Measurements from ENCODE around the gene FOXL1. TPM values are rescaled to one million over a fixed set of nuclear protein-coding genes. Genes with fewer than 3 reads are reported as not detected.

Gene FOXL1
- total and polyA plus RNA-seq, 2 of the 13 experiments (the other 11 are each of a cell fraction or from before 2014, with no cell fraction given), result not detected

- no peak for TF ChIP-seq KIAA2018 (CRISPR knock-in tag; IDR thresholded peaks at IDR 0.05; ENCODE audit: borderline replicate concordance)
- TF ChIP-seq KDM4B (CRISPR knock-in tag; IDR thresholded peaks at IDR 0.05), result no peak
Measured at GRCh38 chr16:86620184-86620583, 41.8 kb downstream of the FOXL1 start (continued).

- H3K4me3 ChIP-seq (replicated peaks in 1 of 3; ENCODE audit: insufficient read depth in 1 of 3, low read depth in 2 of 3, low read length in 3 of 3), result no peak overlapping the region
- ChIA-PET CTCF (ENCODE audit: low intra/inter-chr PET ratio, low total read pairs) (no interaction called here), POLR2A (no interaction called here)
- no peak for ATAC-seq
- H3K4me1 ChIP-seq (ENCODE audit: insufficient read depth, low read length), result no peaks in the 10 kb centered on the region
- no peaks in the 10 kb centered on the region for H4K20me1 ChIP-seq (ENCODE audit: insufficient read depth, low read length)
- BruUV-seq (replicated peaks), result no TSS peak
- intact Hi-C loops (cut with micrococcal nuclease; ENCODE audit: unreplicated experiment) (no loop called here), in situ Hi-C loops (cut with HindIII; ENCODE audit: extremely low pct_ligation_motif_present, low pct_unique_long_range_greater_than_20kb) (no loop called here)
- H3K9ac ChIP-seq (ENCODE audit: insufficient read depth, low read depth, low read length), result no peak overlapping the region
- WGBS (ENCODE audit: low lambda C conversion rate), result 48% methylated on average over 10 of the region's 10 CpGs
- H3K4me2 ChIP-seq (ENCODE audit: low read depth, low read length), result no peak overlapping the region
- H3K79me2 ChIP-seq (ENCODE audit: insufficient read depth, low read length), result no peaks in the 10 kb centered on the region
- no peaks in the 10 kb centered on the region for H3K36me3 ChIP-seq (replicated peaks in 1 of 2; ENCODE audit: control insufficient read depth in 1 of 2, insufficient read depth in 2 of 2, low read length in 2 of 2)
- peaks cover 9 to 40% of the 10 kb centered on the region in 2 experiments; a peak in 3 of 5 replicates for H3K27me3 ChIP-seq (ENCODE audit: control insufficient read depth in 1 of 2, insufficient read depth in 2 of 2, low read length in 2 of 2)
- no peak overlapping the region for H3K27ac ChIP-seq (ENCODE audit: extremely low read length, insufficient read depth, low read length)
- no peak overlapping the region for H2AFZ ChIP-seq (ENCODE audit: low read length)
- FAIRE-seq, result no peak
- no peaks in the 10 kb centered on the region for H3K9me3 ChIP-seq (ENCODE audit: low read length)
- DNase-seq (ENCODE audit: low spot score), result no peak
- TF ChIP-seq PRDM4 (CRISPR knock-in tag; IDR thresholded peaks at IDR 0.05; ENCODE audit: borderline replicate concordance), result no peak
- no peak for TF ChIP-seq PLSCR1 (CRISPR knock-in tag; IDR thresholded peaks at IDR 0.05; ENCODE audit: borderline replicate concordance)
- TF ChIP-seq DNMT1 (CRISPR knock-in tag; IDR thresholded peaks at IDR 0.05), result no peak
- TF ChIP-seq, protein P1, sequence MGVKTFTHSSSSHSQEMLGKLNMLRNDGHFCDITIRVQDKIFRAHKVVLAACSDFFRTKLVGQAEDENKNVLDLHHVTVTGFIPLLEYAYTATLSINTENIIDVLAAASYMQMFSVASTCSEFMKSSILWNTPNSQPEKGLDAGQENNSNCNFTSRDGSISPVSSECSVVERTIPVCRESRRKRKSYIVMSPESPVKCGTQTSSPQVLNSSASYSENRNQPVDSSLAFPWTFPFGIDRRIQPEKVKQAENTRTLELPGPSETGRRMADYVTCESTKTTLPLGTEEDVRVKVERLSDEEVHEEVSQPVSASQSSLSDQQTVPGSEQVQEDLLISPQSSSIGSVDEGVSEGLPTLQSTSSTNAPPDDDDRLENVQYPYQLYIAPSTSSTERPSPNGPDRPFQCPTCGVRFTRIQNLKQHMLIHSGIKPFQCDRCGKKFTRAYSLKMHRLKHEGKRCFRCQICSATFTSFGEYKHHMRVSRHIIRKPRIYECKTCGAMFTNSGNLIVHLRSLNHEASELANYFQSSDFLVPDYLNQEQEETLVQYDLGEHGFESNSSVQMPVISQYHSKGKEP (CRISPR knock-in tag; IDR thresholded peaks at IDR 0.05), result no peak
- TF ChIP-seq HIVEP1 (CRISPR knock-in tag; IDR thresholded peaks at IDR 0.05), result no peak
- TF ChIP-seq ZFP36 (IDR thresholded peaks at IDR 0.05; ENCODE audit: borderline replicate concordance, low read depth, low read length, partially characterized antibody), result no peak
Measured at GRCh38 chr16:86621966-86622365, 43.6 kb downstream of the FOXL1 start.
